ENCODE results near the gene CELF3.
A peak's percentile ranks its signal among the peaks of the same experiment; 100 is the strongest.

CELF3 gene

DNA sequence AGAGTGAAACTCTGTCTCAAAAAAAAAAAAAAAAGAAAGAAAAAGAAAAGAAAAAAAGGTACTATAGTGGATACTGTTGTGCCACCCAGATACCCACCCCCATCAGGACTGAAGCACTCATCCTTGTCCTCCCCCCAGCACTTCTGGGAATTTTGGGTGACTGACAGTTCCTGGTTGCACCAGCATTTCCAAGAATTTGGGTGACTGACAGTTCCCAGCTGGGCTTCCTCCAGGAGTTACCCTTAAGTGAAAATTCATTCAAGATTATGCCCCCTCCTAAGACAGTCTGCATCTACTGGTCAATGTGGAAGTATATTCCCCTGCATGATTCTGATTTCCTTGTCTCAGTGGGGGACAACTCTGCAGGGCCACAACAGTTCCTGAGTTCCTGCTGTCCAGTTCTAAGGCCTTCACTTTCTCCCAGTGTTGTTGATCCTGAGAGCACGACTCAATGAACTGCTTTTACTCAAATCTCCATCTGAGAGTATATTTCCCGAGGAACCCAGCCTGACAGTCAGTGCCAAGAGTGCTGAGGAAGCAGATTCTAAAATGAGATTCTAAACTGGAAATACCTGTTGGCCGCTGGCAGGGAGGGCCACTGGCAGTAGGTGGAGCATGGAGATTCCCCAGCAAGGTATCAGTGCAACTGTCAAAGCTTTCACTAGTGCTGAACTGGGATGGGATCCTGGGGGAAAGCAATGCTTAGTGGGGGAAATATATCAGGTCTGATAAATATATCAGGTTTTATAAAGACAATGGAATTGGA lies 23.2 kb upstream of the CELF3 start:
- ChIA-PET POLR2A (interaction anchor here (1.2 kb wide), 1 partner anchor 24 kb away, joined by 4 read pairs; the partner anchor contains the start of gene MRPL9), CTCF (interaction anchor here (1.2 kb wide), 1 partner anchor 146 kb away, joined by 3 read pairs; no protein-coding TSS in a partner anchor)

DNA sequence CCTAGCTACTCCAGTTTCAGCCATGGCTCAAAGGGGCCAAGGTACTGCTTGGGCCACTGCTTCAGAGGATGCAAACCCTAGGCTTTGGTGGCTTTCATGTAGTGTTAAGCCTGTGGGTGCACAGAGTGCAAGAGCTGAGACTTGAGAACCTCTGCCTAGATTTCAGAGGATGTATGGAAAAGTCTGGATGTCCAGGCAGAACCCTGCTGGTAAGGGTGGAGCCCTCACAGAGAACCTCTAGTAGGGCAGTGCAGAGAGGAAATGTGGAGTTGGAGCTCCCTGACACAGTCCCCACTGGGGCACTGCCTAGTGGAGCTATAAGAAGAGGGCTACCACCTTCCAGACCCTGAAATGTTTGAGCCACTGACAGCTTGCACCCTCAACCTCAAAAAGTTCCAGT lies 20.9 kb upstream of the CELF3 start:
- no peaks in the 10 kb centered on the region for H3K4me1 ChIP-seq (ENCODE audit: control insufficient read depth, insufficient read depth, low read length)
- H3K36me3 ChIP-seq (ENCODE audit: control insufficient read depth in 2 of 2, insufficient read depth in 1 of 2, low read length in 2 of 2), result no peaks in the 10 kb centered on the region
- no peaks in the 10 kb centered on the region for H3K9me3 ChIP-seq (ENCODE audit: control insufficient read depth, insufficient read depth, low read depth, low read length)
- H3K27ac ChIP-seq (ENCODE audit: extremely low read depth, low read depth, low read length), result no peak overlapping the region
- TF ChIP-seq, protein P1, sequence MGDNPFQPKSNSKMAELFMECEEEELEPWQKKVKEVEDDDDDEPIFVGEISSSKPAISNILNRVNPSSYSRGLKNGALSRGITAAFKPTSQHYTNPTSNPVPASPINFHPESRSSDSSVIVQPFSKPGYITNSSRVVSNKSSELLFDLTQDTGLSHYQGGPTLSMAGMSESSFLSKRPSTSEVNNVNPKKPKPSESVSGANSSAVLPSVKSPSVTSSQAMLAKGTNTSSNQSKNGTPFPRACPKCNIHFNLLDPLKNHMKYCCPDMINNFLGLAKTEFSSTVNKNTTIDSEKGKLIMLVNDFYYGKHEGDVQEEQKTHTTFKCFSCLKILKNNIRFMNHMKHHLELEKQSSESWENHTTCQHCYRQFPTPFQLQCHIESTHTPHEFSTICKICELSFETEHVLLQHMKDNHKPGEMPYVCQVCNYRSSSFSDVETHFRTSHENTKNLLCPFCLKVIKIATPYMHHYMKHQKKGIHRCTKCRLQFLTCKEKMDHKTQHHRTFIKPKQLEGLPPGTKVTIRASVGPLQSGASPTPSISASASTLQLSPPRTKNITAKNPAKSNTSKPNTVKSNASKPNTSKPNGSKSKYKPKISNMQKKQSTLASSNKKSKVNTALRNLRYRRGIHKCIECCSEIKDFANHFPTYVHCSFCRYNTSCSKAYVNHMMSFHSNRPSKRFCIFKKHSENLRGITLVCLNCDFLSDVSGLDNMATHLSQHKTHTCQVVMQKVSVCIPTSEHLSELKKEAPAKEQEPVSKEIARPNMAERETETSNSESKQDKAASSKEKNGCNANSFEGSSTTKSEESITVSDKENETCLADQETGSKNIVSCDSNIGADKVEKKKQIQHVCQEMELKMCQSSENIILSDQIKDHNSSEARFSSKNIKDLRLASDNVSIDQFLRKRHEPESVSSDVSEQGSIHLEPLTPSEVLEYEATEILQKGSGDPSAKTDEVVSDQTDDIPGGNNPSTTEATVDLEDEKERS (tag by site-specific recombination; IDR thresholded peaks at IDR 0.05), result peak; percentile 72; the same call in 1 of the 2 replicates
- TF ChIP-seq SP2 (tag by site-specific recombination; IDR thresholded peaks at IDR 0.05) (no peak), ZNF169 (tag by site-specific recombination; IDR thresholded peaks at IDR 0.05) (no peak), SETDB1 (IDR thresholded peaks at IDR 0.05; ENCODE audit: insufficient read length, low read length) (peak; percentile 92)
- H3K4me3 ChIP-seq (ENCODE audit: low read depth, low read length), result no peak overlapping the region
- CTCF ChIA-PET, result interaction anchor here (0.6 to 1.7 kb wide), 6 partner anchors 20 to 299 kb away, joined by 3 to 6 read pairs (median 4); partner anchors contain the start of gene CELF3
- POLR2A ChIA-PET, result no interaction called here

More for the DNA sequence above, 23.2 kb upstream of the CELF3 start:
- Histone ChIP-seq H3K27ac (ENCODE audit: extremely low read depth, low read depth, low read length) (no peak overlapping the region), H3K4me1 (ENCODE audit: control insufficient read depth, insufficient read depth, low read length) (no peaks in the 10 kb centered on the region), H3K4me3 (ENCODE audit: low read depth, low read length) (no peak overlapping the region), H3K9me3 (ENCODE audit: control insufficient read depth, insufficient read depth, low read depth, low read length) (no peaks in the 10 kb centered on the region), H3K36me3 (ENCODE audit: control insufficient read depth in 2 of 2, insufficient read depth in 1 of 2, low read length in 2 of 2) (no peaks in the 10 kb centered on the region)
- TF ChIP-seq SCRT1 (tag by site-specific recombination; IDR thresholded peaks at IDR 0.05; ENCODE audit: borderline replicate concordance) (no peak), ZSCAN4 (tag by site-specific recombination; IDR thresholded peaks at IDR 0.05) (no peak), HOXD13 (CRISPR knock-in tag; IDR thresholded peaks at IDR 0.05; ENCODE audit: borderline replicate concordance) (no peak), OVOL3 (tag by site-specific recombination; IDR thresholded peaks at IDR 0.05) (no peak), ZNF624 (tag by site-specific recombination; IDR thresholded peaks at IDR 0.05) (no peak), ZNF426 (tag by site-specific recombination; IDR thresholded peaks at IDR 0.05) (no peak), ZNF600 (tag by site-specific recombination; IDR thresholded peaks at IDR 0.05) (no peak), ZBTB1 (tag by site-specific recombination; IDR thresholded peaks at IDR 0.05) (no peak), ZNF239 (tag by site-specific recombination; IDR thresholded peaks at IDR 0.05) (no peak), GFI1B (tag by site-specific recombination; IDR thresholded peaks at IDR 0.05) (no peak), ZNF529 (tag by site-specific recombination; IDR thresholded peaks at IDR 0.05; ENCODE audit: insufficient replicate concordance) (no peak), TRIM28 (IDR thresholded peaks at IDR 0.05; ENCODE audit: borderline replicate concordance, low read length) (no peak), ZNF266 (tag by site-specific recombination; IDR thresholded peaks at IDR 0.05; ENCODE audit: low read depth) (no peak), ZNF302 (tag by site-specific recombination; IDR thresholded peaks at IDR 0.05; ENCODE audit: low read depth) (no peak), SP2 (tag by site-specific recombination; IDR thresholded peaks at IDR 0.05) (no peak), KLF1 (tag by site-specific recombination; IDR thresholded peaks at IDR 0.05) (no peak), ZNF211 (tag by site-specific recombination; IDR thresholded peaks at IDR 0.05; ENCODE audit: low read depth) (no peak)
- TF ChIP-seq, protein P2, sequence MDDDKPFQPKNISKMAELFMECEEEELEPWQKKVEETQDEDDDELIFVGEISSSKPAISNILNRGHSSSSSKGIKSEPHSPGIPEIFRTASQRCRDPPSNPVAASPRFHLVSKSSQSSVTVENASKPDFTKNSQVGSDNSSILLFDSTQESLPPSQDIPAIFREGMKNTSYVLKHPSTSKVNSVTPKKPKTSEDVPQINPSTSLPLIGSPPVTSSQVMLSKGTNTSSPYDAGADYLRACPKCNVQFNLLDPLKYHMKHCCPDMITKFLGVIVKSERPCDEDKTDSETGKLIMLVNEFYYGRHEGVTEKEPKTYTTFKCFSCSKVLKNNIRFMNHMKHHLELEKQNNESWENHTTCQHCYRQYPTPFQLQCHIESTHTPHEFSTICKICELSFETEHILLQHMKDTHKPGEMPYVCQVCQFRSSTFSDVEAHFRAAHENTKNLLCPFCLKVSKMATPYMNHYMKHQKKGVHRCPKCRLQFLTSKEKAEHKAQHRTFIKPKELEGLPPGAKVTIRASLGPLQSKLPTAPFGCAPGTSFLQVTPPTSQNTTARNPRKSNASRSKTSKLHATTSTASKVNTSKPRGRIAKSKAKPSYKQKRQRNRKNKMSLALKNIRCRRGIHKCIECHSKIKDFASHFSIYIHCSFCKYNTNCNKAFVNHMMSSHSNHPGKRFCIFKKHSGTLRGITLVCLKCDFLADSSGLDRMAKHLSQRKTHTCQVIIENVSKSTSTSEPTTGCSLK (tag by site-specific recombination; IDR thresholded peaks at IDR 0.05), result no peak
- TF ChIP-seq, protein P3, sequence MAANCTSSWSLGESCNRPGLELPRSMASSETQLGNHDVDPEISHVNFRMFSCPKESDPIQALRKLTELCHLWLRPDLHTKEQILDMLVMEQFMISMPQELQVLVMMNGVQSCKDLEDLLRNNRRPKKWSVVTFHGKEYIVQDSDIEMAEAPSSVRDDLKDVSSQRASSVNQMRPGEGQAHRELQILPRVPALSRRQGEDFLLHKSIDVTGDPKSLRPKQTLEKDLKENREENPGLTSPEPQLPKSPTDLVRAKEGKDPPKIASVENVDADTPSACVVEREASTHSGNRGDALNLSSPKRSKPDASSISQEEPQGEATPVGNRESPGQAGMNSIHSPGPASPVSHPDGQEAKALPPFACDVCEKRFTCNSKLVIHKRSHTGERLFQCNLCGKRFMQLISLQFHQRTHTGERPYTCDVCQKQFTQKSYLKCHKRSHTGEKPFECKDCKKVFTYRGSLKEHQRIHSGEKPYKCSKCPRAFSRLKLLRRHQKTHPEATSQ (tag by site-specific recombination; IDR thresholded peaks at IDR 0.05), result no peak
- TF ChIP-seq, protein P4, sequence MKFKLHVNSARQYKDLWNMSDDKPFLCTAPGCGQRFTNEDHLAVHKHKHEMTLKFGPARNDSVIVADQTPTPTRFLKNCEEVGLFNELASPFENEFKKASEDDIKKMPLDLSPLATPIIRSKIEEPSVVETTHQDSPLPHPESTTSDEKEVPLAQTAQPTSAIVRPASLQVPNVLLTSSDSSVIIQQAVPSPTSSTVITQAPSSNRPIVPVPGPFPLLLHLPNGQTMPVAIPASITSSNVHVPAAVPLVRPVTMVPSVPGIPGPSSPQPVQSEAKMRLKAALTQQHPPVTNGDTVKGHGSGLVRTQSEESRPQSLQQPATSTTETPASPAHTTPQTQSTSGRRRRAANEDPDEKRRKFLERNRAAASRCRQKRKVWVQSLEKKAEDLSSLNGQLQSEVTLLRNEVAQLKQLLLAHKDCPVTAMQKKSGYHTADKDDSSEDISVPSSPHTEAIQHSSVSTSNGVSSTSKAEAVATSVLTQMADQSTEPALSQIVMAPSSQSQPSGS (tag by site-specific recombination; IDR thresholded peaks at IDR 0.05; ENCODE audit: low read depth), result no peak
